ENCODE data around the gene RPS28. TPM values are rescaled to one million over a fixed set of nuclear protein-coding genes. Genes with fewer than 3 reads are reported as not detected.
"Not testable (repeated sequence)": the region's sequence is repeated elsewhere in the genome, so short reads cannot be mapped to it uniquely, and the experiment has no call there.

The RPS28 gene
- total RNA-seq, 1 experiment from 2014 or later = 1,515 TPM

DNA sequence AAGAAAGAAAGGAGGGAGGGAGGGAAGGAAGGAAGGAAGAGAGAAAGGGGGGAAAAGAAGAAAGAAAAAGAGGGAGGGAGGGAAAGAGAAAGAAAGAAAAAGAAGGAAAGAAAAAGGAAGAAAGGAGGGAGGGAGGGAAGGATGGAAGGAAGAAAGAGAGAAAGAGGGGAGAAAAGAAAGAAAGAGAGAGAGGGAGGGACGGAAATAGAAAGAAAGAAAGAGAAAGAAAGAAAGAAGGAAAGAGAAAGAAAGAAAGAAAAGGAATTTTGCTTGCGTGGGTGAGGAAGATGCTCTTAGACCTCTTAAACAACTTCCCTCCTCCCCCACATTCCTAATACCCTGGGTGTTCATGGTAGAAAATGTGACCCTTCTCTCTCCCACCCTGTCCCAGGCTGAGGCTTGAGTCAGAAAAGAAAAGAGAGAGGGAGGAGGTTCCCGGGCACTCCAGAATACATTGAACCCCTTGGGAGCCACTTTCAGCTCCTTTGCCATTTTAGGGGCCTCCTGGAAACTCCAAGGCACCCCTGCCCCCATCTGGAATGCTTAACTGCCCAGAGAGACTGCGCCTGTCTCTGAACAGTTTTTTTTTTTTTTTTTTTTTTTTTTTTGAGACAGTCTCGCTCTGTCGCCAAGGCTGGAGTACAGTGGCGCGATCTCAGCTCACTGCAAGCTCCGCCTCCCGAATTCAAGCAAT is 31.0 kb downstream of the RPS28 start:
- no TSS peak for BruUV-seq (replicated peaks)
- POLR2A ChIA-PET = interaction anchor here (0.9 kb wide), 1 partner anchor 9 kb away, joined by 8 read pairs; no protein-coding TSS in a partner anchor
- Mint-ChIP-seq H3K9me3 (ENCODE audit: unreplicated experiment) (no peaks in the 10 kb centered on the region), H3K4me1 (ENCODE audit: low read depth, unreplicated experiment) (no peaks in the 10 kb centered on the region), H3K27ac (ENCODE audit: unreplicated experiment) (no peak overlapping the region), H3K4me3 (ENCODE audit: unreplicated experiment) (peak overlapping the region; percentile 12), H3K36me3 (ENCODE audit: insufficient read depth, unreplicated experiment) (no peaks in the 10 kb centered on the region), H3K27me3 (ENCODE audit: insufficient read depth, unreplicated experiment) (no peaks in the 10 kb centered on the region)
- intact Hi-C loops (cut with micrococcal nuclease; ENCODE audit: unreplicated experiment) = no loop called here
- H3K27me3 ChIP-seq (replicated peaks; ENCODE audit: control insufficient read depth, insufficient read depth, low read length) = no peaks in the 10 kb centered on the region
- peaks cover 13% of the 10 kb centered on the region; the same call in 1 of the 2 replicates for H3K4me1 ChIP-seq
- no peak overlapping the region for H3K4me3 ChIP-seq (ENCODE audit: low read depth, low read length)
- no peak for DNase-seq
- CTCF ChIA-PET = interaction anchor here (0.6 to 2.6 kb wide), 3 partner anchors 9 to 57 kb away, joined by 4 to 21 read pairs (median 6); partner anchors contain the start of genes KANK3 and RAB11B
- TF ChIP-seq, protein P1, sequence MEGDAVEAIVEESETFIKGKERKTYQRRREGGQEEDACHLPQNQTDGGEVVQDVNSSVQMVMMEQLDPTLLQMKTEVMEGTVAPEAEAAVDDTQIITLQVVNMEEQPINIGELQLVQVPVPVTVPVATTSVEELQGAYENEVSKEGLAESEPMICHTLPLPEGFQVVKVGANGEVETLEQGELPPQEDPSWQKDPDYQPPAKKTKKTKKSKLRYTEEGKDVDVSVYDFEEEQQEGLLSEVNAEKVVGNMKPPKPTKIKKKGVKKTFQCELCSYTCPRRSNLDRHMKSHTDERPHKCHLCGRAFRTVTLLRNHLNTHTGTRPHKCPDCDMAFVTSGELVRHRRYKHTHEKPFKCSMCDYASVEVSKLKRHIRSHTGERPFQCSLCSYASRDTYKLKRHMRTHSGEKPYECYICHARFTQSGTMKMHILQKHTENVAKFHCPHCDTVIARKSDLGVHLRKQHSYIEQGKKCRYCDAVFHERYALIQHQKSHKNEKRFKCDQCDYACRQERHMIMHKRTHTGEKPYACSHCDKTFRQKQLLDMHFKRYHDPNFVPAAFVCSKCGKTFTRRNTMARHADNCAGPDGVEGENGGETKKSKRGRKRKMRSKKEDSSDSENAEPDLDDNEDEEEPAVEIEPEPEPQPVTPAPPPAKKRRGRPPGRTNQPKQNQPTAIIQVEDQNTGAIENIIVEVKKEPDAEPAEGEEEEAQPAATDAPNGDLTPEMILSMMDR (IDR thresholded peaks at IDR 0.05; ENCODE audit: insufficient read depth in 1 of 2, low read depth in 1 of 2, low read length in 1 of 2, severe bottlenecking in 1 of 2, unreplicated experiment in 1 of 2) = no peak
- H3K36me3 ChIP-seq (ENCODE audit: control insufficient read depth, insufficient read depth, low read length) = no peaks in the 10 kb centered on the region
- H3K9me3 ChIP-seq = no peaks in the 10 kb centered on the region

DNA sequence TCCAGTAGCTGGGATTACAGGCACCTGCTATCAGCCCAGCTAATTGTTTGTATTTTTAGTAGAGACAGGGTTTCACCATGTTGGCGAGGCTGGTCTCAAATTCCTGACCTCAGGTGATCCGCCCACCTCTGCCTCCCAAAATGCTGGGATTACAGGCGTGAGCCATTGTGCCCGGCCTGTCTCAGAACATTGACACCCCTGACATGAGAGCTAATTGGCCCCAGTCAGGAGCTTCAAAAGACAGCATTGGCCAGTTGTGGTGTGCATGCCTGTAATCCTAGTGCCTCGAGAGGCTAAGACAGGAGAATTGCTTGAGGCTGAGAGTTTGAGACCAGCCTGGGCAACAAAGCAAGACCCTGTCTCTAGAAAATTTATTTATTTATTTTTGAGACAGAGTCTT is 31.5 kb downstream of the RPS28 start:
- H3K4me3 Mint-ChIP-seq (ENCODE audit: unreplicated experiment); H3K36me3 ChIP-seq (ENCODE audit: control insufficient read depth, insufficient read depth, low read length); H3K4me3 ChIP-seq (ENCODE audit: low read depth, low read length); H3K9me3 ChIP-seq; H3K27me3 Mint-ChIP-seq (ENCODE audit: insufficient read depth, unreplicated experiment); DNase-seq; H3K27ac Mint-ChIP-seq (ENCODE audit: unreplicated experiment); H3K36me3 Mint-ChIP-seq (ENCODE audit: insufficient read depth, unreplicated experiment); H3K9me3 Mint-ChIP-seq (ENCODE audit: unreplicated experiment); H3K4me1 Mint-ChIP-seq (ENCODE audit: low read depth, unreplicated experiment); H3K27me3 ChIP-seq (replicated peaks; ENCODE audit: control insufficient read depth, insufficient read depth, low read length); intact Hi-C loops (cut with micrococcal nuclease; ENCODE audit: unreplicated experiment); BruUV-seq (replicated peaks): not testable (repeated sequence)
- ChIA-PET POLR2A (interaction anchor here (0.9 kb wide), 1 partner anchor 9 kb away, joined by 8 read pairs; no protein-coding TSS in a partner anchor), CTCF (interaction anchor here (0.6 to 2.6 kb wide), 4 partner anchors 10 to 57 kb away, joined by 4 to 21 read pairs (median 5); partner anchors contain the start of genes KANK3, NDUFA7, RAB11B and RPS28)
- peaks cover 13% of the 10 kb centered on the region; the same call in 1 of the 2 replicates for H3K4me1 ChIP-seq

DNA sequence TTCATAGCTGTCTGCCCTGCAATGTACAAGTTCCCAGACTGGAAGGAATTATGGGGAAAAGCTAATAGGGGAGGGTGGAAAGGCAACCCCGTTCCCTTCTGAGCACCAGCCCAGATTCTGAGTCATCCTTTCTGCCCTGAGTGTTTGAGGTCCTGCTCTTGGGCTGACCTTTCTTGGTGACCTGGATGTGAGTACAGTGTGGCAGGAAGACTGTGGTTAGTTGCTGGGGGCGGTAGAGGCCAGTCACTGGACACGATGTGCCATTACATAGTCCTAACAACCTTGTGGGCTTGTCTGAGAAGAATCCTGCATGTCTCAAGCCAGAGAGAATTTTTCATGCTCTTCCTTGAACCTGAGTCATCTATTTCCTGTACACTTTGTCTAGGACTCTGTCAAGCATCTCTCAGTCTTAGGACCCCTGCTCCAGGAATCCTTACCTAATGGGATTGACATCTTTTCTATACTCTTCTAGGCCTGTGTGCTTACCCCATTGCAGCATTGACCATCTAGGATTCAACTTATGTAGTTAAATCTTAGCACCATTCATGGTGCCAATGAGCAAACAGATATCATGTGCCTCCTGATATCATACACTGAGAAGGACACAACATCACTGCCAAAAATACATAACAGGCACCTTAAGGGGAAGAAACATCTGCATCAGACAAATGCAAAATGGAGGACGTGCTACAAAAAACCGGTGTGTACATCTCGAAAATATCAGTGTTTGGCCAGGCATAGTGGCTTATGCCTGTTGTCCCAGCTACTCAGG is 34.5 kb downstream of the RPS28 start:
- Mint-ChIP-seq H3K27ac (ENCODE audit: unreplicated experiment) (no peak overlapping the region), H3K4me3 (ENCODE audit: unreplicated experiment) (no peak overlapping the region), H3K9me3 (ENCODE audit: unreplicated experiment) (no peaks in the 10 kb centered on the region), H3K36me3 (ENCODE audit: insufficient read depth, unreplicated experiment) (no peaks in the 10 kb centered on the region), H3K27me3 (ENCODE audit: insufficient read depth, unreplicated experiment) (no peaks in the 10 kb centered on the region), H3K4me1 (ENCODE audit: low read depth, unreplicated experiment) (no peaks in the 10 kb centered on the region)
- H3K9me3 ChIP-seq = no peaks in the 10 kb centered on the region
- intact Hi-C loops (cut with micrococcal nuclease; ENCODE audit: unreplicated experiment) = loop anchor here (2.0 kb wide), 1 partner anchor 41 kb away; no protein-coding TSS in a partner anchor
- peaks cover 13% of the 10 kb centered on the region; the same call in 1 of the 2 replicates for H3K4me1 ChIP-seq
- POLR2A ChIA-PET = no interaction called here
- TF ChIP-seq, protein P1 (IDR thresholded peaks at IDR 0.05; ENCODE audit: insufficient read depth in 1 of 2, low read depth in 1 of 2, low read length in 1 of 2, severe bottlenecking in 1 of 2, unreplicated experiment in 1 of 2) = no peak
- DNase-seq = no peak
- H3K27me3 ChIP-seq (replicated peaks; ENCODE audit: control insufficient read depth, insufficient read depth, low read length) = no peaks in the 10 kb centered on the region
- H3K36me3 ChIP-seq (ENCODE audit: control insufficient read depth, insufficient read depth, low read length) = no peaks in the 10 kb centered on the region
- CTCF ChIA-PET = interaction anchor here (0.8 kb wide), 1 partner anchor 223 kb away, joined by 4 read pairs; no protein-coding TSS in a partner anchor
- no TSS peak for BruUV-seq (replicated peaks)
- H3K4me3 ChIP-seq (ENCODE audit: low read depth, low read length) = no peak overlapping the region

Measured in Caco-2 (cell line).